GM12864 (cell line): ENCODE results near the gene KLHL2.

Source experiments
- DNase-seq: peaks from one replicate; pipeline ENCODE4 v3.0.0-alpha.2; 2011; ENCODE audit warnings: low read depth
- H3K4me3 ChIP-seq: 2 replicates; pipeline ENCODE4 v1.5.1; 2011; ENCODE audit warnings: mild to moderate bottlenecking, low read depth, low read length, control low read depth
- CTCF ChIP-seq: IDR thresholded peaks from 2 replicates; pipeline ENCODE4 v1.5.1; 2011; ENCODE audit warnings: low read depth, mild to moderate bottlenecking, moderate library complexity, low read length, control low read depth, inconsistent platforms; ENCODE audit errors: missing control alignments

KLHL2 gene

GRCh38 chr4:165347647-165348569 lies 140.5 kb downstream of the KLHL2 start:
- no peak for DNase-seq
- no peak for TF ChIP-seq CTCF
- no peak overlapping the region for H3K4me3 ChIP-seq

GRCh38 chr4:165351359-165352130 lies 144.2 kb downstream of the KLHL2 start:
- H3K4me3 ChIP-seq: no peak overlapping the region
- no peak for DNase-seq
- peak; percentile 47 for TF ChIP-seq CTCF

- peak; percentile 37 for TF ChIP-seq CTCF
- no peak overlapping the region for H3K4me3 ChIP-seq
- no peak for DNase-seq
Measured at GRCh38 chr4:165355900-165356300, 148.5 kb downstream of the KLHL2 start.

GRCh38 chr4:165359506-165359905 lies 152.1 kb downstream of the KLHL2 start:
- TF ChIP-seq CTCF: no peak
- no peak overlapping the region for H3K4me3 ChIP-seq
- no peak for DNase-seq

GRCh38 chr4:165360041-165360695 lies 152.8 kb downstream of the KLHL2 start:
- H3K4me3 ChIP-seq: no peak overlapping the region
- TF ChIP-seq CTCF: no peak
- DNase-seq: no peak

GRCh38 chr4:165360985-165361670 lies 153.8 kb downstream of the KLHL2 start:
- no peak overlapping the region for H3K4me3 ChIP-seq
- TF ChIP-seq CTCF: no peak
- no peak for DNase-seq
